H9 (cell line): Measurements from ENCODE around the gene XRRA1. TPM values are rescaled to one million over a fixed set of nuclear protein-coding genes. Genes with fewer than 3 reads are reported as not detected.

Source experiments
- DNase-seq: peaks from one replicate; pipeline ENCODE4 v3.0.0-alpha.2; 2017
- H2AFZ ChIP-seq: one replicate; pipeline ENCODE4 v1.6.1; 2013; ENCODE audit warnings: mild to moderate bottlenecking, low read length, control low read depth, moderate library complexity
- H2AK5ac ChIP-seq: 2 replicates; pipeline ENCODE4 v1.6.1; 2013; ENCODE audit warnings: low read length, control low read depth, mixed read lengths; ENCODE audit not compliant: insufficient read length
- H2BK120ac ChIP-seq: one replicate; pipeline ENCODE4 v1.6.1; 2013; ENCODE audit warnings: low read depth, mild to moderate bottlenecking, low read length, control low read depth, inconsistent platforms; ENCODE audit not compliant: poor library complexity, severe bottlenecking
- H2BK12ac ChIP-seq: 2 replicates; pipeline ENCODE4 v1.6.1; 2013; ENCODE audit warnings: low read length, control low read depth, mixed read lengths, low read depth; ENCODE audit not compliant: insufficient read length
- H2BK15ac ChIP-seq: 2 replicates; pipeline ENCODE4 v1.6.1; 2013; ENCODE audit warnings: low read depth, low read length, control low read depth
- H2BK20ac ChIP-seq: one replicate; pipeline ENCODE4 v1.6.1; 2013; ENCODE audit warnings: low read depth, mild to moderate bottlenecking, low read length, control low read depth, inconsistent platforms; ENCODE audit not compliant: poor library complexity, severe bottlenecking
- H2BK5ac ChIP-seq: 2 replicates; pipeline ENCODE4 v1.6.1; 2013; ENCODE audit warnings: low read length, control low read depth, mixed read lengths; ENCODE audit not compliant: insufficient read length
- H3K14ac ChIP-seq: 2 replicates; pipeline ENCODE4 v1.6.1; 2013; ENCODE audit warnings: low read length, control low read depth; ENCODE audit not compliant: insufficient read depth
- H3K18ac ChIP-seq: 2 replicates; pipeline ENCODE4 v1.6.1; 2013; ENCODE audit warnings: low read depth, mild to moderate bottlenecking, mixed read lengths, low read length, control low read depth; ENCODE audit not compliant: insufficient read length
- H3K23ac ChIP-seq: 2 replicates; pipeline ENCODE4 v1.6.1; 2013; ENCODE audit warnings: low read length, control low read depth, mixed read lengths, low read depth; ENCODE audit not compliant: insufficient read length
- H3K23me2 ChIP-seq: 2 replicates; pipeline ENCODE4 v1.6.1; 2013; ENCODE audit warnings: low read depth, mild to moderate bottlenecking, mixed read lengths, low read length, control low read depth; ENCODE audit not compliant: insufficient read length, poor library complexity, severe bottlenecking
- H3K27ac ChIP-seq: 2 replicates; pipeline ENCODE4 v1.5.1; 2013; ENCODE audit warnings: low read length, control low read depth, mixed read lengths, low read depth; ENCODE audit not compliant: insufficient read length
- H3K27me3 ChIP-seq: 2 replicates; pipeline ENCODE4 v1.6.1; 2013; ENCODE audit warnings: low read length, control low read depth, inconsistent platforms; ENCODE audit not compliant: insufficient read depth
- H3K4ac ChIP-seq: 2 replicates; pipeline ENCODE4 v1.6.1; 2013; ENCODE audit warnings: low read depth, mild to moderate bottlenecking, control low read depth, inconsistent platforms, low read length, moderate library complexity
- H3K4me1 ChIP-seq: 2 replicates; pipeline ENCODE4 v1.6.1; 2013; ENCODE audit warnings: low read length, control low read depth, inconsistent platforms; ENCODE audit not compliant: insufficient read depth
- H3K4me2 ChIP-seq: 2 replicates; pipeline ENCODE4 v1.6.1; 2013; ENCODE audit warnings: low read length, control low read depth, mixed read lengths; ENCODE audit not compliant: insufficient read length, insufficient read depth
- H3K56ac ChIP-seq: 2 replicates; pipeline ENCODE4 v1.6.1; 2013; ENCODE audit warnings: low read depth, mild to moderate bottlenecking, mixed read lengths, low read length, control low read depth; ENCODE audit not compliant: insufficient read length
- H3K79me1 ChIP-seq: 2 replicates; pipeline ENCODE4 v1.6.1; 2013; ENCODE audit warnings: low read depth, mild to moderate bottlenecking, moderate library complexity, low read length, control low read depth, inconsistent platforms; ENCODE audit not compliant: insufficient read depth, poor library complexity, severe bottlenecking
- H3K79me2 ChIP-seq: 2 replicates; pipeline ENCODE4 v1.6.1; 2013; ENCODE audit warnings: low read length, control low read depth, inconsistent platforms; ENCODE audit not compliant: insufficient read depth
- H3K9ac ChIP-seq: 2 replicates; pipeline ENCODE4 v1.6.1; 2013; ENCODE audit warnings: low read length, control low read depth, mixed read lengths; ENCODE audit not compliant: insufficient read length; ENCODE audit errors: extremely low read depth
- H3K9me3 ChIP-seq: one replicate; pipeline ENCODE4 v1.6.1; 2013; ENCODE audit warnings: low read depth, low read length, inconsistent platforms; ENCODE audit not compliant: control insufficient read depth
- H3T11ph ChIP-seq: one replicate; pipeline ENCODE4 v1.6.1; 2013; ENCODE audit warnings: mild to moderate bottlenecking, low read length, control low read depth, inconsistent platforms
- H4K20me1 ChIP-seq: one replicate; pipeline ENCODE4 v1.6.1; 2013; ENCODE audit not compliant: control insufficient read depth, insufficient read length, insufficient read depth
- H4K5ac ChIP-seq: 2 replicates; pipeline ENCODE4 v1.6.1; 2013; ENCODE audit warnings: low read depth, mild to moderate bottlenecking, mixed read lengths, low read length, control low read depth; ENCODE audit not compliant: insufficient read length
- H4K8ac ChIP-seq: replicated peaks from 2 replicates; pipeline ENCODE4 v1.6.1; 2013; ENCODE audit warnings: low read length, control low read depth, mixed read lengths, low read depth; ENCODE audit not compliant: insufficient read length
- H4K91ac ChIP-seq: 2 replicates; pipeline ENCODE4 v1.6.1; 2013; ENCODE audit warnings: low read depth, mild to moderate bottlenecking, moderate library complexity, mixed read lengths, low read length, control low read depth; ENCODE audit not compliant: insufficient read length
- H3K27ac Mint-ChIP-seq, 3 experiments: 2 replicates in 2 of 3; 3 replicates in 1 of 3; pipeline ENCODE4 v1.8.0; 2020 to 2021; ENCODE audit warnings: mixed read lengths in 3 of 3, mild to moderate bottlenecking in 1 of 3, moderate library complexity in 1 of 3
- H3K27me3 Mint-ChIP-seq: 2 replicates; pipeline ENCODE4 v1.8.0; 2021; ENCODE audit warnings: low read depth, mild to moderate bottlenecking, moderate library complexity, mixed read lengths
- H3K36me3 Mint-ChIP-seq, 3 experiments: 2 replicates in 2 of 3; 3 replicates in 1 of 3; pipeline ENCODE4 v1.8.0; 2020 to 2021; ENCODE audit warnings: low read depth in 3 of 3, mixed read lengths in 3 of 3; ENCODE audit not compliant: insufficient read depth in 1 of 3
- H3K4me1 Mint-ChIP-seq, 2 experiments: 2 replicates each; pipeline ENCODE4 v1.8.0; 2020; ENCODE audit warnings: mixed read lengths in 2 of 2
- H3K4me3 Mint-ChIP-seq, 2 experiments: 2 replicates in 1 of 2; 3 replicates in 1 of 2; pipeline ENCODE4 v1.8.0; 2020 to 2021; ENCODE audit warnings: mild to moderate bottlenecking in 2 of 2, mixed read lengths in 2 of 2, moderate library complexity in 1 of 2
- H3K9me3 Mint-ChIP-seq, 2 experiments: 2 replicates in 1 of 2; 3 replicates in 1 of 2; pipeline ENCODE4 v1.8.0; 2020; ENCODE audit warnings: mild to moderate bottlenecking in 2 of 2, mixed read lengths in 2 of 2, moderate library complexity in 1 of 2
- CTCF ChIP-seq: fragments of 200-600 bp; sonication (generic); conservative IDR thresholded peaks from 3 replicates; pipeline ENCODE4 v1.8.0; 2021; ENCODE audit warnings: antibody characterized with exemption, mild to moderate bottlenecking
- WGBS: extraction: QIAGEN DNeasy Blood & Tissue Kit; methylation state at CpG from one replicate; pipeline ENCODE4 v1.1.7; 2013; ENCODE audit warnings: missing lambda C conversion rate, low lambda C conversion rate, mixed read lengths; ENCODE audit not compliant: insufficient read length; ENCODE audit errors: extremely low coverage; 5-methylcytosine and 5-hydroxymethylcytosine counted together
- total RNA-seq: library from RNA; stranded (reverse); gene quantifications from 2 replicates; pipeline ENCODE4 v1.2.1, GENCODE V29; 2021

XRRA1 gene
- total RNA-seq, 1 experiment from 2014 or later: 4.5 TPM

- no peaks in the 10 kb centered on the region for H3K9me3 Mint-ChIP-seq
- Histone ChIP-seq H2AK5ac (no peak overlapping the region), H3K79me1 (no peaks in the 10 kb centered on the region), H3K9me3 (no peaks in the 10 kb centered on the region), H3T11ph (no peak overlapping the region), H3K14ac (no peak overlapping the region), H3K4me1 (no peaks in the 10 kb centered on the region), H4K5ac (no peak overlapping the region), H4K20me1 (no peaks in the 10 kb centered on the region), H3K23ac (no peak overlapping the region), H3K27me3 (no peaks in the 10 kb centered on the region; the same call in 1 of the 2 replicates), H3K9ac (no peak overlapping the region), H3K56ac (no peak overlapping the region), H2BK120ac (no peak overlapping the region), H2BK12ac (no peak overlapping the region), H3K27ac (no peak overlapping the region), H4K91ac (no peak overlapping the region), H3K79me2 (no peaks in the 10 kb centered on the region), H2BK20ac (no peak overlapping the region), H2AFZ (no peak overlapping the region), H3K18ac (no peak overlapping the region), H2BK5ac (no peak overlapping the region), H3K4ac (no peak overlapping the region), H2BK15ac (no peak overlapping the region), H3K23me2 (no peaks in the 10 kb centered on the region), H4K8ac (no peak overlapping the region), H3K4me2 (no peak overlapping the region)
- no peak overlapping the region for H3K4me3 Mint-ChIP-seq
- H3K36me3 Mint-ChIP-seq: no peaks in the 10 kb centered on the region
- DNase-seq: no peak
- no peak for TF ChIP-seq CTCF
- no peaks in the 10 kb centered on the region for H3K27me3 Mint-ChIP-seq
- WGBS: no CpG with 5 or more reads among the region's 4 CpGs
- H3K4me1 Mint-ChIP-seq: no peaks in the 10 kb centered on the region
- H3K27ac Mint-ChIP-seq: no peak overlapping the region
Observed at GRCh38 chr11:74909812-74910211, 39.1 kb downstream of the XRRA1 start.
